ENCODE results near the gene HSPA1B. TPM values are rescaled to one million over a fixed set of nuclear protein-coding genes. Genes with fewer than 3 reads are reported as not detected.

The HSPA1B gene
- polyA plus RNA-seq, 1 of the 3 experiments (the other 2 are of a cell fraction) = 96.3 TPM

DNA sequence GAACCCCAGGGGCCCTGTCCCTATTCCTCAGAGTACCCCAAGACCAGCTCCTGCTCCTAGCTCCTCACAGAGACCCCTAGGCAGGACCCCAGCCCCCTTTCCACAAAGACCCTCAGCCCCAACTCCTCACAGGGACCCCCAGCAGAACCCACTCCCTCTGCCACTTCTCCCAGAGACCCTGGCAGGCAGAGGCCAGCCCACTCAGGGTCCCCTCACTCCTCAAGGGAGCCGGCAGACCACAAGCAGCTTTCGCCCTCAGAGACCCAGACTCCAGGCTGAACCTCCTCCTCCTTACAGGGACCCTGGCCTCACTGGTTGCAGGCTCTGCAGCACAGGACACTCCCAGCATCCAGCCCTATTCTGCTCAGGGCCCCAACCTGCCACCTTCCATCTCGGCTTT, 50.7 kb downstream of the HSPA1B start (continued):
- TF ChIP-seq, protein P1, sequence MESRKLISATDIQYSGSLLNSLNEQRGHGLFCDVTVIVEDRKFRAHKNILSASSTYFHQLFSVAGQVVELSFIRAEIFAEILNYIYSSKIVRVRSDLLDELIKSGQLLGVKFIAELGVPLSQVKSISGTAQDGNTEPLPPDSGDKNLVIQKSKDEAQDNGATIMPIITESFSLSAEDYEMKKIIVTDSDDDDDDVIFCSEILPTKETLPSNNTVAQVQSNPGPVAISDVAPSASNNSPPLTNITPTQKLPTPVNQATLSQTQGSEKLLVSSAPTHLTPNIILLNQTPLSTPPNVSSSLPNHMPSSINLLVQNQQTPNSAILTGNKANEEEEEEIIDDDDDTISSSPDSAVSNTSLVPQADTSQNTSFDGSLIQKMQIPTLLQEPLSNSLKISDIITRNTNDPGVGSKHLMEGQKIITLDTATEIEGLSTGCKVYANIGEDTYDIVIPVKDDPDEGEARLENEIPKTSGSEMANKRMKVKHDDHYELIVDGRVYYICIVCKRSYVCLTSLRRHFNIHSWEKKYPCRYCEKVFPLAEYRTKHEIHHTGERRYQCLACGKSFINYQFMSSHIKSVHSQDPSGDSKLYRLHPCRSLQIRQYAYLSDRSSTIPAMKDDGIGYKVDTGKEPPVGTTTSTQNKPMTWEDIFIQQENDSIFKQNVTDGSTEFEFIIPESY (IDR thresholded peaks at IDR 0.05; ENCODE audit: borderline replicate concordance, low read depth) = no peak
- TF ChIP-seq SIN3A (IDR thresholded peaks at IDR 0.05; ENCODE audit: borderline replicate concordance, low read depth, low read length) (no peak), CHD2 (IDR thresholded peaks at IDR 0.05; ENCODE audit: low read length, partially characterized antibody) (no peak), EP300 (IDR thresholded peaks at IDR 0.05; ENCODE audit: borderline replicate concordance in 1 of 2, low read depth in 1 of 2, low read length in 1 of 2) (no peak), GATA2 (CRISPR knock-in tag; IDR thresholded peaks at IDR 0.05) (no peak)
- TF ChIP-seq, protein P2, sequence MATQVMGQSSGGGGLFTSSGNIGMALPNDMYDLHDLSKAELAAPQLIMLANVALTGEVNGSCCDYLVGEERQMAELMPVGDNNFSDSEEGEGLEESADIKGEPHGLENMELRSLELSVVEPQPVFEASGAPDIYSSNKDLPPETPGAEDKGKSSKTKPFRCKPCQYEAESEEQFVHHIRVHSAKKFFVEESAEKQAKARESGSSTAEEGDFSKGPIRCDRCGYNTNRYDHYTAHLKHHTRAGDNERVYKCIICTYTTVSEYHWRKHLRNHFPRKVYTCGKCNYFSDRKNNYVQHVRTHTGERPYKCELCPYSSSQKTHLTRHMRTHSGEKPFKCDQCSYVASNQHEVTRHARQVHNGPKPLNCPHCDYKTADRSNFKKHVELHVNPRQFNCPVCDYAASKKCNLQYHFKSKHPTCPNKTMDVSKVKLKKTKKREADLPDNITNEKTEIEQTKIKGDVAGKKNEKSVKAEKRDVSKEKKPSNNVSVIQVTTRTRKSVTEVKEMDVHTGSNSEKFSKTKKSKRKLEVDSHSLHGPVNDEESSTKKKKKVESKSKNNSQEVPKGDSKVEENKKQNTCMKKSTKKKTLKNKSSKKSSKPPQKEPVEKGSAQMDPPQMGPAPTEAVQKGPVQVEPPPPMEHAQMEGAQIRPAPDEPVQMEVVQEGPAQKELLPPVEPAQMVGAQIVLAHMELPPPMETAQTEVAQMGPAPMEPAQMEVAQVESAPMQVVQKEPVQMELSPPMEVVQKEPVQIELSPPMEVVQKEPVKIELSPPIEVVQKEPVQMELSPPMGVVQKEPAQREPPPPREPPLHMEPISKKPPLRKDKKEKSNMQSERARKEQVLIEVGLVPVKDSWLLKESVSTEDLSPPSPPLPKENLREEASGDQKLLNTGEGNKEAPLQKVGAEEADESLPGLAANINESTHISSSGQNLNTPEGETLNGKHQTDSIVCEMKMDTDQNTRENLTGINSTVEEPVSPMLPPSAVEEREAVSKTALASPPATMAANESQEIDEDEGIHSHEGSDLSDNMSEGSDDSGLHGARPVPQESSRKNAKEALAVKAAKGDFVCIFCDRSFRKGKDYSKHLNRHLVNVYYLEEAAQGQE (IDR thresholded peaks at IDR 0.05; ENCODE audit: low read depth, low read length) = no peak

DNA sequence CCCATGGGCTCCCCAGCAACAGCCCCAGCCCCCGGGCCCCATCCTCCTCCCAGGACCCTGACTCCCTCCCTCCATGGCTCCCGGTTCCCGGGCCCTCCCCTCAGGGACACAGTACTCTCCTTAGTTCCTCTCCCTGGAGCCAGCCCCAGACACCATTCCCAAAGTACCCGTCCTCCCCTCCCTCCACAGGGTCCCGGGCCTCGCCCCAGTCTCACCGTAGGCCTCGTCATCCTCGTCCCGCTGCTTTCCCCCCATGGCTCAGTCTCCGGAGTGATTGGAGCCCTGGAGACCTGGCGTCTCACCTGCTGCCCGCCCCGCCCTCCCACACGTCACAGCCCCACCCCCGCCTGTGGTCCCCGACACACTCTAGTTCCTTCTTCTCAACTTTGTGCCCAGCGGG, 51.2 kb downstream of the HSPA1B start, which contains the start of gene SLC44A4:
SLC44A4 (minus strand) TSS at position 272 of the 400 bp plus-strand sequence; CDS start at position 255, 17 bp downstream.
- Histone ChIP-seq H3K27me3 (ENCODE audit: insufficient read depth) (no peaks in the 10 kb centered on the region), H3K9me3 (no peaks in the 10 kb centered on the region), H3K36me3 (replicated peaks in 1 of 2; ENCODE audit: control insufficient read depth in 1 of 2, insufficient read depth in 2 of 2, low read length in 1 of 2) (peaks cover 0 to 35% of the 10 kb centered on the region in 2 experiments), H3K9me2 (no peaks in the 10 kb centered on the region), H4K20me1 (ENCODE audit: insufficient read depth) (no peaks in the 10 kb centered on the region), H3K9ac (no peak within 1 kb of the TSS), H3K4me3 (ENCODE audit: low read depth in 2 of 2, low read length in 1 of 2) (no peak within 1 kb of the TSS), H3K27ac (ENCODE audit: low read depth in 2 of 2, low read length in 1 of 2) (no peak within 1 kb of the TSS), H3K4me2 (no peak within 1 kb of the TSS), H3K4me1 (ENCODE audit: control insufficient read depth in 1 of 2, insufficient read depth in 2 of 2, low read depth in 1 of 2, low read length in 1 of 2) (no peaks in the 10 kb centered on the region), H3F3A (replicated peaks; ENCODE audit: insufficient read depth) (peaks cover 5% of the 10 kb centered on the region), H3K79me2 (ENCODE audit: insufficient read depth) (no peaks in the 10 kb centered on the region), H2AFZ (ENCODE audit: low read depth) (no peak within 1 kb of the TSS)
- ChIA-PET POLR2A (no interaction called here), CTCF (no interaction called here)
- DNase-seq = peak; percentile 31
- no peak for TF ChIP-seq RAD21 (IDR thresholded peaks at IDR 0.05; ENCODE audit: low read length)
- TF ChIP-seq GABPA (IDR thresholded peaks at IDR 0.05; ENCODE audit: low read depth) = no peak
- TF ChIP-seq SMC3 (IDR thresholded peaks at IDR 0.05; ENCODE audit: low read depth, low read length) = no peak
- TF ChIP-seq NFIC (IDR thresholded peaks at IDR 0.05; ENCODE audit: borderline replicate concordance) = no peak
- TF ChIP-seq TAF1 (IDR thresholded peaks at IDR 0.05; ENCODE audit: borderline replicate concordance, low read depth, low read length) = no peak
- TF ChIP-seq FOXJ3 (CRISPR knock-in tag; IDR thresholded peaks at IDR 0.05) = no peak
- TF ChIP-seq, protein P3, sequence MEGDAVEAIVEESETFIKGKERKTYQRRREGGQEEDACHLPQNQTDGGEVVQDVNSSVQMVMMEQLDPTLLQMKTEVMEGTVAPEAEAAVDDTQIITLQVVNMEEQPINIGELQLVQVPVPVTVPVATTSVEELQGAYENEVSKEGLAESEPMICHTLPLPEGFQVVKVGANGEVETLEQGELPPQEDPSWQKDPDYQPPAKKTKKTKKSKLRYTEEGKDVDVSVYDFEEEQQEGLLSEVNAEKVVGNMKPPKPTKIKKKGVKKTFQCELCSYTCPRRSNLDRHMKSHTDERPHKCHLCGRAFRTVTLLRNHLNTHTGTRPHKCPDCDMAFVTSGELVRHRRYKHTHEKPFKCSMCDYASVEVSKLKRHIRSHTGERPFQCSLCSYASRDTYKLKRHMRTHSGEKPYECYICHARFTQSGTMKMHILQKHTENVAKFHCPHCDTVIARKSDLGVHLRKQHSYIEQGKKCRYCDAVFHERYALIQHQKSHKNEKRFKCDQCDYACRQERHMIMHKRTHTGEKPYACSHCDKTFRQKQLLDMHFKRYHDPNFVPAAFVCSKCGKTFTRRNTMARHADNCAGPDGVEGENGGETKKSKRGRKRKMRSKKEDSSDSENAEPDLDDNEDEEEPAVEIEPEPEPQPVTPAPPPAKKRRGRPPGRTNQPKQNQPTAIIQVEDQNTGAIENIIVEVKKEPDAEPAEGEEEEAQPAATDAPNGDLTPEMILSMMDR (IDR thresholded peaks at IDR 0.05) = no peak
- TF ChIP-seq TEAD4 (IDR thresholded peaks at IDR 0.05; ENCODE audit: borderline replicate concordance, insufficient read depth) = no peak
- no peak for TF ChIP-seq JUND (IDR thresholded peaks at IDR 0.05)
- TF ChIP-seq, protein P4, sequence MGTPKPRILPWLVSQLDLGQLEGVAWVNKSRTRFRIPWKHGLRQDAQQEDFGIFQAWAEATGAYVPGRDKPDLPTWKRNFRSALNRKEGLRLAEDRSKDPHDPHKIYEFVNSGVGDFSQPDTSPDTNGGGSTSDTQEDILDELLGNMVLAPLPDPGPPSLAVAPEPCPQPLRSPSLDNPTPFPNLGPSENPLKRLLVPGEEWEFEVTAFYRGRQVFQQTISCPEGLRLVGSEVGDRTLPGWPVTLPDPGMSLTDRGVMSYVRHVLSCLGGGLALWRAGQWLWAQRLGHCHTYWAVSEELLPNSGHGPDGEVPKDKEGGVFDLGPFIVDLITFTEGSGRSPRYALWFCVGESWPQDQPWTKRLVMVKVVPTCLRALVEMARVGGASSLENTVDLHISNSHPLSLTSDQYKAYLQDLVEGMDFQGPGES (IDR thresholded peaks at IDR 0.05; ENCODE audit: low read depth, low read length) = no peak
- TF ChIP-seq, protein P5, sequence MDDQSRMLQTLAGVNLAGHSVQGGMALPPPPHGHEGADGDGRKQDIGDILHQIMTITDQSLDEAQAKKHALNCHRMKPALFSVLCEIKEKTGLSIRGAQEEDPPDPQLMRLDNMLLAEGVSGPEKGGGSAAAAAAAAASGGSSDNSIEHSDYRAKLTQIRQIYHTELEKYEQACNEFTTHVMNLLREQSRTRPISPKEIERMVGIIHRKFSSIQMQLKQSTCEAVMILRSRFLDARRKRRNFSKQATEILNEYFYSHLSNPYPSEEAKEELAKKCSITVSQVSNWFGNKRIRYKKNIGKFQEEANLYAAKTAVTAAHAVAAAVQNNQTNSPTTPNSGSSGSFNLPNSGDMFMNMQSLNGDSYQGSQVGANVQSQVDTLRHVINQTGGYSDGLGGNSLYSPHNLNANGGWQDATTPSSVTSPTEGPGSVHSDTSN (IDR thresholded peaks at IDR 0.05) = no peak
- TF ChIP-seq NRF1 (IDR thresholded peaks at IDR 0.05; ENCODE audit: low read depth, low read length) = no peak
- TF ChIP-seq, protein P6, sequence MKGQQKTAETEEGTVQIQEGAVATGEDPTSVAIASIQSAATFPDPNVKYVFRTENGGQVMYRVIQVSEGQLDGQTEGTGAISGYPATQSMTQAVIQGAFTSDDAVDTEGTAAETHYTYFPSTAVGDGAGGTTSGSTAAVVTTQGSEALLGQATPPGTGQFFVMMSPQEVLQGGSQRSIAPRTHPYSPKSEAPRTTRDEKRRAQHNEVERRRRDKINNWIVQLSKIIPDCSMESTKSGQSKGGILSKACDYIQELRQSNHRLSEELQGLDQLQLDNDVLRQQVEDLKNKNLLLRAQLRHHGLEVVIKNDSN (IDR thresholded peaks at IDR 0.05; ENCODE audit: borderline replicate concordance, low read depth) = no peak
- TF ChIP-seq YY1 (IDR thresholded peaks at IDR 0.05; ENCODE audit: low read depth) = no peak
- no peak for TF ChIP-seq ELF1 (IDR thresholded peaks at IDR 0.05)
- no peak for TF ChIP-seq TCF12 (IDR thresholded peaks at IDR 0.05)
- no peak for TF ChIP-seq POLR2AphosphoS5 (IDR thresholded peaks at IDR 0.05; ENCODE audit: low read depth, low read length)
- WGBS (ENCODE audit: low lambda C conversion rate) = 86% methylated on average over 17 of the region's 18 CpGs
